NB4 (cell line): ENCODE measurements around the gene LCORL.
"Not testable (repeated sequence)": the region's sequence is repeated elsewhere in the genome, so short reads cannot be mapped to it uniquely, and the experiment has no call there.

Experiments
- DNase-seq: peaks from one replicate; pipeline ENCODE4 v3.0.0; 2010; ENCODE audit warnings: low read depth
- H3K4me3 ChIP-seq: one replicate; pipeline ENCODE4 v1.5.1; 2011; ENCODE audit warnings: mild to moderate bottlenecking, low read depth, low read length, moderate library complexity
- CTCF ChIP-seq: IDR thresholded peaks from one replicate; pipeline ENCODE4 v1.5.1; 2012; ENCODE audit warnings: low read depth, low read length
- MAX ChIP-seq: IDR thresholded peaks from 2 replicates; pipeline ENCODE4 v1.6.1; 2011; ENCODE audit warnings: low read depth, low read length
- MYC ChIP-seq: IDR thresholded peaks from 2 replicates; pipeline ENCODE4 v1.6.1; 2011; ENCODE audit warnings: low read depth, low read length
- POLR2A ChIP-seq: IDR thresholded peaks from 2 replicates; pipeline ENCODE4 v1.6.1; 2011; ENCODE audit warnings: mild to moderate bottlenecking; ENCODE audit not compliant: insufficient read length; ENCODE audit errors: extremely low read depth

Gene LCORL

GRCh38 chr4:17859793-17860406 lies 161.7 kb downstream of the LCORL start:
- no peak overlapping the region for H3K4me3 ChIP-seq
- DNase-seq: no peak
- TF ChIP-seq CTCF (no peak), MYC (no peak), MAX (no peak), POLR2A (no peak)

- H3K4me3 ChIP-seq: no peak overlapping the region
- TF ChIP-seq MAX (no peak), POLR2A (no peak), CTCF (no peak), MYC (no peak)
- DNase-seq: no peak
Observed at GRCh38 chr4:17854036-17854435, 167.5 kb downstream of the LCORL start.

GRCh38 chr4:17851959-17852358 lies 169.6 kb downstream of the LCORL start:
- DNase-seq: no peak
- no peak overlapping the region for H3K4me3 ChIP-seq

GRCh38 chr4:17850295-17850694 lies 171.3 kb downstream of the LCORL start:
- H3K4me3 ChIP-seq, DNase-seq: not testable (repeated sequence)

More at GRCh38 chr4:17851959-17852358, 169.6 kb downstream of the LCORL start:
- no peak for TF ChIP-seq MYC
- no peak for TF ChIP-seq MAX
- no peak for TF ChIP-seq CTCF
- TF ChIP-seq POLR2A: no peak

GRCh38 chr4:17846266-17846665 lies 175.3 kb downstream of the LCORL start:
- TF ChIP-seq POLR2A (no peak), CTCF (no peak), MYC (no peak), MAX (no peak)
- no peak for DNase-seq
- H3K4me3 ChIP-seq: no peak overlapping the region

GRCh38 chr4:17823871-17824669 lies 197.5 kb downstream of the LCORL start:
- no peak overlapping the region for H3K4me3 ChIP-seq
- DNase-seq: no peak
- no peak for TF ChIP-seq MAX
